ENCODE data around the gene AP2A2. TPM values are rescaled to one million over a fixed set of nuclear protein-coding genes. Genes with fewer than 3 reads are reported as not detected.
A peak's percentile ranks its signal among the peaks of the same experiment; 100 is the strongest.
"Not testable (repeated sequence)": the region's sequence is repeated elsewhere in the genome, so short reads cannot be mapped to it uniquely, and the experiment has no call there.

Gene AP2A2
- total RNA-seq, 1 experiment from 2014 or later: 29.6 TPM

DNA sequence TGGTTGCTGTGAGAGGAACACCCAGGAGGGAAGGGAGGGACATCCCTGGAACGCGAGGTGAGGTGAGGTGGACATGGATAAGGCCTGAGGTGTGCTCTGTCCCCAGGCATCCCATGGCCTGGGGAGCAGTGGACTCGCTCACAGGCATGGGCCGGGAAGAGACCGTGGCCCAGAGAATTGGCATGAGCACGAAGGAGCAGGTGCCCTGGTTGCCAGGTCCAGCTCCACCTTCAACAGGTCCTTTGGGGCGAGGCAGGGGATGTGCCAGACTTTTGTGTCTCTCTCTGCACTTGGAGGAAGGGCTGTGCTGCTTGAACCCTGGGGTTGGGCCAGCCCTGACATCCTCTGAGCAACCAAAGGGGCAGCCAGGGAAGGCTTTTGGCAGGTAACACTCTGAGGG, 89.4 kb downstream of the AP2A2 start:
- ChIA-PET CTCF (no interaction called here), POLR2A (ENCODE audit: unreplicated experiment) (no interaction called here)
- no peak overlapping the region for H3K4me2 ChIP-seq (ENCODE audit: low read length)
- H3K9me3 ChIP-seq (ENCODE audit: low read length): 0 out of 2 replicates have a peak, but pooled peaks cover 2% of the 10 kb centered on the region
- H3K4me3 ChIP-seq (ENCODE audit: low read length): no peak overlapping the region
- no peaks in the 10 kb centered on the region for H3K9me2 ChIP-seq (replicated peaks; ENCODE audit: low read length)
- ATAC-seq (no peak), DNase-seq (no peak)
- no peaks in the 10 kb centered on the region for H3K79me2 ChIP-seq (ENCODE audit: low read length)
- H4K20me1 ChIP-seq (ENCODE audit: low read length): no peaks in the 10 kb centered on the region
- peaks cover 6% of the 10 kb centered on the region; the same call in 1 of the 2 replicates for H3K36me3 ChIP-seq (ENCODE audit: low read depth, low read length)
- no peaks in the 10 kb centered on the region for H3F3A ChIP-seq (ENCODE audit: low read length, unreplicated experiment)
- no TSS peak for BruUV-seq (replicated peaks)
- no peak overlapping the region for H3K9ac ChIP-seq (ENCODE audit: low read length)
- H3K27ac ChIP-seq (ENCODE audit: low read length): no peak overlapping the region
- H2AFZ ChIP-seq (ENCODE audit: low read length): no peak overlapping the region
- TF ChIP-seq, protein P1, sequence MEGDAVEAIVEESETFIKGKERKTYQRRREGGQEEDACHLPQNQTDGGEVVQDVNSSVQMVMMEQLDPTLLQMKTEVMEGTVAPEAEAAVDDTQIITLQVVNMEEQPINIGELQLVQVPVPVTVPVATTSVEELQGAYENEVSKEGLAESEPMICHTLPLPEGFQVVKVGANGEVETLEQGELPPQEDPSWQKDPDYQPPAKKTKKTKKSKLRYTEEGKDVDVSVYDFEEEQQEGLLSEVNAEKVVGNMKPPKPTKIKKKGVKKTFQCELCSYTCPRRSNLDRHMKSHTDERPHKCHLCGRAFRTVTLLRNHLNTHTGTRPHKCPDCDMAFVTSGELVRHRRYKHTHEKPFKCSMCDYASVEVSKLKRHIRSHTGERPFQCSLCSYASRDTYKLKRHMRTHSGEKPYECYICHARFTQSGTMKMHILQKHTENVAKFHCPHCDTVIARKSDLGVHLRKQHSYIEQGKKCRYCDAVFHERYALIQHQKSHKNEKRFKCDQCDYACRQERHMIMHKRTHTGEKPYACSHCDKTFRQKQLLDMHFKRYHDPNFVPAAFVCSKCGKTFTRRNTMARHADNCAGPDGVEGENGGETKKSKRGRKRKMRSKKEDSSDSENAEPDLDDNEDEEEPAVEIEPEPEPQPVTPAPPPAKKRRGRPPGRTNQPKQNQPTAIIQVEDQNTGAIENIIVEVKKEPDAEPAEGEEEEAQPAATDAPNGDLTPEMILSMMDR (conservative IDR thresholded peaks at IDR 0.05; ENCODE audit: low read depth, low read length): no peak
- TF ChIP-seq EZH2 (IDR thresholded peaks at IDR 0.05; ENCODE audit: low read length, unreplicated experiment) (no peak), EZH2phosphoT487 (IDR thresholded peaks at IDR 0.05; ENCODE audit: borderline replicate concordance, low read length) (no peak)
- intact Hi-C loops (cut with micrococcal nuclease): no loop called here
- no peaks in the 10 kb centered on the region for H3K4me1 ChIP-seq (ENCODE audit: insufficient read depth, low read length)
- no peaks in the 10 kb centered on the region for H3K27me3 ChIP-seq (ENCODE audit: low read length)

DNA sequence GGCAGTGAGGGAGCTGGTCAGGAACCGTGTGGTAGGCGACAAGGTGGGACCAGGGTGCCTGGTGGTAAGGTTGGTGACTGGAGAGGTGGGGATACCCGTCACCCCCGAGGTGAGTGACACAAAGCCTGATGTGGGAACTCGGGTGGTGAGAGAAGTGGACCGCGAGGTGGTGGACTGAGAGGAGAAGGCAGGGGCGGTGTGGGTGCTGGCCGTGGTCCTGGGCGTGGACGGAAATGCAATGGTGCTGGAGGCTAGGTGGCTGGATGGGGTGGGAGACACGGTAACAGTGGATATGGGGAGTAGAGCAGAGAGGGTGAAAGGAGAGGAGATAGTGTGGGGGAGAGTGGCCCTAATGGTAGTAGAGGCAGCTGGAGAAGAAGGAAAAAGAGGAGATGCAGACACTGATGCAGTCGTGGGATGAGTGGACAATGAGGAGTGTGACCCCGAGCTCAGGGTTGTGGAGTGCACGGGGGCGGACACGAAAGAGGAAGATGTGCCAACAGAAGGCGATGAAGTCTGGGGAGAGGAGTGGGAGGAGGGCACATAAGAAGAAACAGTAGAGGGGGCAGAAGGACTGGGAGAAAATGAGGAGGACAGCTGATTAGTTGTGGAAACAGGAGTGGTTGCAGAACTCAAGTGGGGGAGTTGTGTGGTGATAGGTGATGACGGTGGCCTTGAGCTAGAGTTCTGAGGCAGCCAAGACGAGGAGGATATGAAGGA, 90.3 kb downstream of the AP2A2 start:
- Histone ChIP-seq H3K9me2 (replicated peaks; ENCODE audit: low read length) (no peaks in the 10 kb centered on the region), H2AFZ (ENCODE audit: low read length) (no peak overlapping the region), H3K4me1 (ENCODE audit: insufficient read depth, low read length) (no peaks in the 10 kb centered on the region), H3K4me2 (ENCODE audit: low read length) (no peak overlapping the region), H3K79me2 (ENCODE audit: low read length) (no peaks in the 10 kb centered on the region), H3K9ac (ENCODE audit: low read length) (no peak overlapping the region), H4K20me1 (ENCODE audit: low read length) (no peaks in the 10 kb centered on the region), H3K36me3 (ENCODE audit: low read depth, low read length) (peaks cover 3% of the 10 kb centered on the region; the same call in 1 of the 2 replicates), H3F3A (ENCODE audit: low read length, unreplicated experiment) (no peaks in the 10 kb centered on the region), H3K4me3 (ENCODE audit: low read length) (no peak overlapping the region), H3K27me3 (ENCODE audit: low read length) (no peaks in the 10 kb centered on the region), H3K9me3 (ENCODE audit: low read length) (0 out of 2 replicates have a peak, but pooled peaks cover 2% of the 10 kb centered on the region), H3K27ac (ENCODE audit: low read length) (no peak overlapping the region)
- TF ChIP-seq, protein P1 (conservative IDR thresholded peaks at IDR 0.05; ENCODE audit: low read depth, low read length): no peak
- TF ChIP-seq EZH2 (IDR thresholded peaks at IDR 0.05; ENCODE audit: low read length, unreplicated experiment) (no peak), EZH2phosphoT487 (IDR thresholded peaks at IDR 0.05; ENCODE audit: borderline replicate concordance, low read length) (no peak)
- ATAC-seq: no peak
- ChIA-PET CTCF (no interaction called here), POLR2A (ENCODE audit: unreplicated experiment) (no interaction called here)
- intact Hi-C loops (cut with micrococcal nuclease): no loop called here
- no peak for DNase-seq
- BruUV-seq (replicated peaks): no TSS peak

DNA sequence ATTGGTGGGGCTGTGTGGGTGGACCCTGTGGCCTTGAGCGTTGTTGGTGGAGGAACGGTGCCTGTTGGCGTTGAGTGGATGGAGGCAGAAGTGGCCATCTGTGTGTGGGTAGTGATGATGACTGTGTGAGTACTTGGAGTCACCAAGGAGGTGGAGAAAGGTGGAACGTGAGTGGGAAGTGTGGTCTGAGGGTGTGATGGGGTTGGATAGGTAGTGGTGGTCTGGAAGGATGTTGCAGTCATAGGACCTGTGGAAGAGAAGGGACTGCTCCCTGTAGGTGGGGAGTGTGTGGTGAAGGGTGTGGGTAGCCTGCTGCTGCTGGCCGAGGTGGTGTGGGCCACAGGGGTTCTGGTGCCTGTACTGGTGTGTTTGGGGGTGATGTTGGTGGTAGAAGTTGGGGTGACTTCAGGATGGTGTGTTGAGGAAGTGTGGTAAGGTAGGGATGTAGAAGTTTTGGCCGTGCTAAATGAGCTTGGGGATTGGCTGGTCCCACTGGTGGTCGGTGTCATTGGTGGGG, 91.0 kb downstream of the AP2A2 start:
- H4K20me1 ChIP-seq (ENCODE audit: low read length); H3K9ac ChIP-seq (ENCODE audit: low read length); H3K9me3 ChIP-seq (ENCODE audit: low read length); H3K36me3 ChIP-seq (ENCODE audit: low read depth, low read length); H3K79me2 ChIP-seq (ENCODE audit: low read length); H3K27ac ChIP-seq (ENCODE audit: low read length); CTCF ChIA-PET; H3K27me3 ChIP-seq (ENCODE audit: low read length); H3K4me3 ChIP-seq (ENCODE audit: low read length); H3K4me2 ChIP-seq (ENCODE audit: low read length); intact Hi-C loops (cut with micrococcal nuclease); H3F3A ChIP-seq (ENCODE audit: low read length, unreplicated experiment); H2AFZ ChIP-seq (ENCODE audit: low read length); H3K9me2 ChIP-seq (replicated peaks; ENCODE audit: low read length); H3K4me1 ChIP-seq (ENCODE audit: insufficient read depth, low read length); DNase-seq; POLR2A ChIA-PET (ENCODE audit: unreplicated experiment): not testable (repeated sequence)
- BruUV-seq (replicated peaks): TSS peak; percentile 71
- ATAC-seq: peak; percentile 33

All from PC-3 (cell line).